ENCODE measurements around the gene SYNE1. TPM values are rescaled to one million over a fixed set of nuclear protein-coding genes. Genes with fewer than 3 reads are reported as not detected.

The SYNE1 gene
- total RNA-seq, 1 donor from 2014 or later = 12.7 TPM

- Mint-ChIP-seq H3K4me3 (ENCODE audit: unreplicated experiment) (no peak overlapping the region), H3K36me3 (ENCODE audit: low read depth, unreplicated experiment) (no peaks in the 10 kb centered on the region), H3K27ac (ENCODE audit: unreplicated experiment) (no peak overlapping the region), H3K4me1 (ENCODE audit: unreplicated experiment) (no peaks in the 10 kb centered on the region), H3K27me3 (ENCODE audit: unreplicated experiment) (peaks cover 6% of the 10 kb centered on the region), H3K9me3 (ENCODE audit: unreplicated experiment) (no peaks in the 10 kb centered on the region)
- DNase-seq (ENCODE audit: low spot score) = no peak
- no peak for TF ChIP-seq CTCF (IDR thresholded peaks at IDR 0.05; ENCODE audit: unreplicated experiment)
Measured at GRCh38 chr6:152087701-152088100, 549.5 kb downstream of the SYNE1 start.

GRCh38 chr6:152087096-152087495, 550.1 kb downstream of the SYNE1 start:
- DNase-seq (ENCODE audit: low spot score) = no peak
- Mint-ChIP-seq H3K27ac (ENCODE audit: unreplicated experiment) (no peak overlapping the region), H3K27me3 (ENCODE audit: unreplicated experiment) (peaks cover 5% of the 10 kb centered on the region), H3K9me3 (ENCODE audit: unreplicated experiment) (no peaks in the 10 kb centered on the region), H3K4me3 (ENCODE audit: unreplicated experiment) (no peak overlapping the region), H3K4me1 (ENCODE audit: unreplicated experiment) (no peaks in the 10 kb centered on the region), H3K36me3 (ENCODE audit: low read depth, unreplicated experiment) (no peaks in the 10 kb centered on the region)
- TF ChIP-seq CTCF (IDR thresholded peaks at IDR 0.05; ENCODE audit: unreplicated experiment) = no peak

GRCh38 chr6:152086223-152086873, 550.8 kb downstream of the SYNE1 start:
- Mint-ChIP-seq H3K4me3 (ENCODE audit: unreplicated experiment) (no peak overlapping the region), H3K27ac (ENCODE audit: unreplicated experiment) (no peak overlapping the region), H3K27me3 (ENCODE audit: unreplicated experiment) (peaks cover 5% of the 10 kb centered on the region), H3K36me3 (ENCODE audit: low read depth, unreplicated experiment) (no peaks in the 10 kb centered on the region), H3K4me1 (ENCODE audit: unreplicated experiment) (no peaks in the 10 kb centered on the region), H3K9me3 (ENCODE audit: unreplicated experiment) (no peaks in the 10 kb centered on the region)
- TF ChIP-seq CTCF (IDR thresholded peaks at IDR 0.05; ENCODE audit: unreplicated experiment) = no peak
- DNase-seq (ENCODE audit: low spot score) = no peak

GRCh38 chr6:152085451-152085921, 551.7 kb downstream of the SYNE1 start:
- Mint-ChIP-seq H3K27me3 (ENCODE audit: unreplicated experiment) (peaks cover 5% of the 10 kb centered on the region), H3K4me3 (ENCODE audit: unreplicated experiment) (no peak overlapping the region)
- DNase-seq (ENCODE audit: low spot score) = no peak

More at GRCh38 chr6:152085451-152085921, 551.7 kb downstream of the SYNE1 start:
- no peak overlapping the region for H3K27ac Mint-ChIP-seq (ENCODE audit: unreplicated experiment)
- H3K9me3 Mint-ChIP-seq (ENCODE audit: unreplicated experiment) = no peaks in the 10 kb centered on the region
- no peaks in the 10 kb centered on the region for H3K4me1 Mint-ChIP-seq (ENCODE audit: unreplicated experiment)
- TF ChIP-seq CTCF (IDR thresholded peaks at IDR 0.05; ENCODE audit: unreplicated experiment) = no peak
- no peaks in the 10 kb centered on the region for H3K36me3 Mint-ChIP-seq (ENCODE audit: low read depth, unreplicated experiment)

Measured in endothelial cell (in vitro differentiated cells).